ENCODE data around the gene LSAMP.

- no peak for TF ChIP-seq CTCF (IDR thresholded peaks at IDR 0.05)
- TF ChIP-seq POLR2A (IDR thresholded peaks at IDR 0.05) = no peak
- TF ChIP-seq EP300 (IDR thresholded peaks at IDR 0.05) = no peak
Observed at GRCh38 chr3:116077059-116077458, 368.2 kb downstream of the LSAMP start.
